ENCODE results near the gene RNF169.

DNA sequence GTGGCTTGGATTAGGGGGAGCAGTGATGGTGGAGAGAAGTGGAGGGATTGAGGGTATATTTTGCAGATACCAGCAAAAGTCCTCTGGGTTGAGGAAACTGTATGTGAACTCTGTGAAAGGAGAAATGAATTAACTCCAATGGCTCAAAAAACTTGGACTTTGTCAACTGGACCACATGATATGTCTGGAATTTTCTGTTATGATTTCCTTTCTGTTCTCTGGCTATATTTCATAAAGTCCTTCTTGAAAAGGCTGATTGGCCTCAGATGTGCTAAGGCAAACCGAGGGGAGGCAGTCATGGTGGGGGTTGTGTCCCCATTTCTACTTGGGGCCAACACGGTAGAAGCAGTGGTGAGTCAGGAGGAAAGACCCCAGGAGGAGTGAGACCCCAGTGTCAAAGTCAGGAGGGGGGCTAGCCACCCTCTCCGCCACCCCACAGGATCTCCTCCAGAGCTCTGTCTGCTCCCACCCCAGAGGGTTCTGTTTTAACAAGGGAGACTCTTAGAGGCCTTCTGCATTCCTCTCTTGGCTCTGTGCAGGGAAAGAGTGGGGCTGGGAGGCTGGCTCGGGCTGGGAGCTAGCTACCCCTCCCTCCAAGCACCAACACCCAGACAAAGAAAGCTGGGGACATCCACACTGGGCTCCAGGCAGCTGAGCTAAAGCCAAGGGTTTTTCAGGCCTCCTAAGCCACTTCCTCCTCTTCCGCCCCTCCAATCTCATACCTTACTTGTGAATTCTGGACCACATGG, 31.3 kb upstream of the RNF169 start:
- TF ChIP-seq, protein P1, sequence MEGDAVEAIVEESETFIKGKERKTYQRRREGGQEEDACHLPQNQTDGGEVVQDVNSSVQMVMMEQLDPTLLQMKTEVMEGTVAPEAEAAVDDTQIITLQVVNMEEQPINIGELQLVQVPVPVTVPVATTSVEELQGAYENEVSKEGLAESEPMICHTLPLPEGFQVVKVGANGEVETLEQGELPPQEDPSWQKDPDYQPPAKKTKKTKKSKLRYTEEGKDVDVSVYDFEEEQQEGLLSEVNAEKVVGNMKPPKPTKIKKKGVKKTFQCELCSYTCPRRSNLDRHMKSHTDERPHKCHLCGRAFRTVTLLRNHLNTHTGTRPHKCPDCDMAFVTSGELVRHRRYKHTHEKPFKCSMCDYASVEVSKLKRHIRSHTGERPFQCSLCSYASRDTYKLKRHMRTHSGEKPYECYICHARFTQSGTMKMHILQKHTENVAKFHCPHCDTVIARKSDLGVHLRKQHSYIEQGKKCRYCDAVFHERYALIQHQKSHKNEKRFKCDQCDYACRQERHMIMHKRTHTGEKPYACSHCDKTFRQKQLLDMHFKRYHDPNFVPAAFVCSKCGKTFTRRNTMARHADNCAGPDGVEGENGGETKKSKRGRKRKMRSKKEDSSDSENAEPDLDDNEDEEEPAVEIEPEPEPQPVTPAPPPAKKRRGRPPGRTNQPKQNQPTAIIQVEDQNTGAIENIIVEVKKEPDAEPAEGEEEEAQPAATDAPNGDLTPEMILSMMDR (IDR thresholded peaks at IDR 0.05), result no peak
- no peak for TF ChIP-seq POLR2AphosphoS5 (IDR thresholded peaks at IDR 0.05)

All from suprapubic skin (tissue), 3 donors.